GM12878 (cell line): ENCODE results near the gene CCR7. TPM values are rescaled to one million over a fixed set of nuclear protein-coding genes. Genes with fewer than 3 reads are reported as not detected.
"Not testable (repeated sequence)": the region's sequence is repeated elsewhere in the genome, so short reads cannot be mapped to it uniquely, and the experiment has no call there.

ENCODE experiments used
- ATAC-seq: fragments of 200-7000 bp; cut with Tn5 transposase; 3 replicates; pipeline ENCODE4 v1.9.1; 2020; ENCODE audit warnings: mild to moderate bottlenecking, moderate library complexity
- BruUV-seq: library from RNA; stranded (reverse); fragments of 400-500 nt; replicated peaks from 2 replicates; lab custom pipeline; 2021; lab: Mats Ljungman, UMichigan
- CTCF ChIA-PET: fragments of 300-600 bp; sonication (Branson Sonifier 250); formaldehyde crosslinking; extraction: SDS; loops from one replicate; lab custom pipeline; 2021; ENCODE audit warnings: inconsistent platforms; lab: Yijun Ruan, JAX
- POLR2A ChIA-PET: fragments of 350-600 bp; formaldehyde crosslinking; extraction: SDS; loops from one replicate; lab custom pipeline; 2021; ENCODE audit warnings: inconsistent platforms; lab: Charles Lee
- RAD21 ChIA-PET: fragments of 300-600 bp; sonication (Branson Sonifier 250); formaldehyde crosslinking; loops from one replicate; lab custom pipeline; 2023; ENCODE audit warnings: antibody characterized with exemption; ENCODE audit not compliant: unreplicated experiment; lab: Charles Lee
- SMC1A ChIA-PET: fragments of 300-600 bp; sonication (Branson Sonifier 250); formaldehyde crosslinking; loops from one replicate; lab custom pipeline; 2023; ENCODE audit not compliant: unreplicated experiment, uncharacterized antibody; lab: Charles Lee
- DNase-seq: peaks from one replicate; pipeline ENCODE4 v3.0.0-alpha.2; 2011; ENCODE audit warnings: low read depth, low spot score
- FAIRE-seq: peaks from 3 replicates; lab custom pipeline; 2011; peaks lifted over from hg19 to GRCh38; lab: Jason Lieb, UNC
- H2AFZ ChIP-seq: 2 replicates; pipeline ENCODE4 v1.6.0; 2011; ENCODE audit warnings: low read depth, low read length, control low read depth; ENCODE audit not compliant: control insufficient read depth
- H3K27ac ChIP-seq: 2 replicates; pipeline ENCODE4 v1.5.1; 2011; ENCODE audit warnings: control low read depth; ENCODE audit not compliant: control insufficient read depth, insufficient read depth
- H3K27me3 ChIP-seq, 2 experiments: replicated peaks in 1 of 2; 2 replicates each; pipeline versions ENCODE4 v1.6.0 to v1.6.1; 2011; ENCODE audit warnings: low read length in 1 of 2; ENCODE audit not compliant: control insufficient read depth in 2 of 2, insufficient read depth in 2 of 2
- H3K36me3 ChIP-seq, 2 experiments: 2 replicates each; pipeline ENCODE4 v1.5.1; 2011; ENCODE audit warnings: low read length in 1 of 2; ENCODE audit not compliant: control insufficient read depth in 2 of 2, insufficient read depth in 2 of 2
- H3K4me1 ChIP-seq: 2 replicates; pipeline ENCODE4 v1.6.1; 2011; ENCODE audit warnings: mild to moderate bottlenecking, low read length, moderate library complexity, mixed read lengths; ENCODE audit not compliant: control insufficient read depth, insufficient read depth
- H3K4me2 ChIP-seq: 2 replicates; pipeline ENCODE4 v1.6.0; 2011; ENCODE audit warnings: control low read depth; ENCODE audit not compliant: control insufficient read depth, insufficient read depth
- H3K4me3 ChIP-seq: fragments of 200-600 bp; sonication (generic); 2 replicates; pipeline ENCODE4 v1.5.1; 2016
- H3K79me2 ChIP-seq: 2 replicates; pipeline ENCODE4 v1.6.0; 2011; ENCODE audit warnings: low read length; ENCODE audit not compliant: control insufficient read depth, insufficient read depth
- H3K9ac ChIP-seq: 2 replicates; pipeline ENCODE4 v1.8.0; 2011; ENCODE audit warnings: low read length, control low read depth, mixed read lengths; ENCODE audit not compliant: control insufficient read depth, insufficient read depth
- H3K9me3 ChIP-seq: replicated peaks from 3 replicates; pipeline ENCODE4 v1.5.1; 2011; ENCODE audit warnings: mild to moderate bottlenecking, low read length; ENCODE audit not compliant: control insufficient read depth, insufficient read depth
- H4K20me1 ChIP-seq: 2 replicates; pipeline ENCODE4 v1.6.0; 2011; ENCODE audit not compliant: control insufficient read depth, insufficient read depth
- ATF7 ChIP-seq: fragments of 450-650 bp; IDR thresholded peaks from 2 replicates; pipeline ENCODE4 v1.6.1; 2016; ENCODE audit warnings: low read depth, mild to moderate bottlenecking
- EGR1 ChIP-seq, 2 experiments: IDR thresholded peaks; 1 replicate in 1 of 2; 2 replicates in 1 of 2; pipeline ENCODE4 v1.6.1; 2011 to 2012; ENCODE audit warnings: low read depth in 2 of 2, low read length in 2 of 2, borderline replicate concordance in 1 of 2, mild to moderate bottlenecking in 1 of 2, moderate library complexity in 1 of 2
- ETV6 ChIP-seq, 2 experiments: fragments of 450-650 bp in 1 of 2; IDR thresholded peaks in 1 of 2; conservative IDR thresholded peaks in 1 of 2; 2 replicates each; pipeline ENCODE4 v1.6.1; 2014; ENCODE audit warnings: antibody characterized with exemption in 1 of 2, borderline replicate concordance in 1 of 2, low read depth in 1 of 2, mild to moderate bottlenecking in 1 of 2, moderate library complexity in 1 of 2
- IKZF2 ChIP-seq, 2 experiments: fragments of 450-650 bp; IDR thresholded peaks; 2 replicates each; pipeline ENCODE4 v1.6.1; 2017; ENCODE audit warnings: mild to moderate bottlenecking in 2 of 2, moderate library complexity in 2 of 2
- MLLT1 ChIP-seq: fragments of 450-650 bp; IDR thresholded peaks from 2 replicates; pipeline ENCODE4 v1.6.1; 2016; ENCODE audit warnings: mild to moderate bottlenecking
- NBN ChIP-seq: fragments of 450-650 bp; IDR thresholded peaks from 2 replicates; pipeline ENCODE4 v1.6.1; 2016
- NR2F1 ChIP-seq: fragments of 450-650 bp; conservative IDR thresholded peaks from 2 replicates; pipeline ENCODE4 v1.6.1; 2017; ENCODE audit warnings: mild to moderate bottlenecking
- POU2F2 ChIP-seq: IDR thresholded peaks from 3 replicates; pipeline ENCODE4 v1.6.1; 2011; ENCODE audit warnings: low read depth, mild to moderate bottlenecking, low read length, borderline replicate concordance
- RAD51 ChIP-seq: fragments of 450-650 bp; IDR thresholded peaks from 2 replicates; pipeline ENCODE4 v1.6.1; 2016; ENCODE audit warnings: moderate library complexity, mild to moderate bottlenecking, inconsistent platforms
- RBBP5 ChIP-seq: fragments of 200-600 bp; sonication (generic); conservative IDR thresholded peaks from 2 replicates; pipeline ENCODE4 v1.6.1; 2016
- RFX5 ChIP-seq: IDR thresholded peaks from 2 replicates; pipeline ENCODE4 v1.6.1; 2011; ENCODE audit warnings: low read depth, low read length, improper control_type of control experiment
- RUNX3 ChIP-seq: IDR thresholded peaks from 2 replicates; pipeline ENCODE4 v1.6.1; 2012; ENCODE audit warnings: low read length, inconsistent platforms
- WGBS: methylation state at CpG from one replicate; pipeline ENCODE4 v1.1.6; 2016; ENCODE audit warnings: low lambda C conversion rate; ENCODE audit not compliant: insufficient replicate concordance, insufficient coverage; ENCODE audit errors: missing lambda C conversion rate; 5-methylcytosine and 5-hydroxymethylcytosine counted together
- in situ Hi-C: fragments of 300-500 bp; cut with MboI; formaldehyde crosslinking; loops from 9 replicates; pipeline ENCODE4 v1.14.3; 2018; ENCODE audit warnings: mixed read lengths
- intact Hi-C: fragments of 100-400 bp; cut with micrococcal nuclease; formaldehyde crosslinking; loops from one replicate; pipeline ENCODE4 v1.14.2; 2022; ENCODE audit not compliant: unreplicated experiment
- polyA plus RNA-seq, 11 experiments: library from polyadenylated mRNA; depleted of rRNA in 4 of 11; unstranded in 6 of 11; stranded (reverse) in 5 of 11; fragments of >200 nt; fragmentation: Nextera tagmentation in 4 of 11; fragmentation: Illumina TruSeq in 1 of 11; extraction: Ambion mirVana in 4 of 11; extraction: Trizol in 1 of 11; gene quantifications; 1 replicate in 1 of 11; 2 replicates in 10 of 11; pipeline versions ENCODE4 v1.2.1 to v1.2.3, GENCODE V29; 2011 to 2016; ENCODE audit warnings: inconsistent platforms in 2 of 11, missing spikeins in 2 of 11, low read depth in 1 of 11
- total RNA-seq, 4 experiments: library from RNA; depleted of rRNA in 3 of 4; stranded (reverse); fragments of >200 nt in 3 of 4; fragmentation: Illumina TruSeq in 1 of 4; extraction: Trizol in 1 of 4; gene quantifications; 2 replicates each; pipeline versions ENCODE4 v1.2.1 to v1.2.3, GENCODE V29; 2013 to 2021
- TF ChIP-seq, protein P1 (sequence below): fragments of 150-350 bp; IDR thresholded peaks from 2 replicates; pipeline ENCODE4 v1.6.1; 2014; ENCODE audit warnings: mild to moderate bottlenecking, low read depth, low read length

CCR7 gene
- total and polyA plus RNA-seq, 10 of the 15 experiments (the other 5 are each of a cell fraction or from before 2014, with no cell fraction given), result 131 to 1,171 (median 260) TPM

DNA sequence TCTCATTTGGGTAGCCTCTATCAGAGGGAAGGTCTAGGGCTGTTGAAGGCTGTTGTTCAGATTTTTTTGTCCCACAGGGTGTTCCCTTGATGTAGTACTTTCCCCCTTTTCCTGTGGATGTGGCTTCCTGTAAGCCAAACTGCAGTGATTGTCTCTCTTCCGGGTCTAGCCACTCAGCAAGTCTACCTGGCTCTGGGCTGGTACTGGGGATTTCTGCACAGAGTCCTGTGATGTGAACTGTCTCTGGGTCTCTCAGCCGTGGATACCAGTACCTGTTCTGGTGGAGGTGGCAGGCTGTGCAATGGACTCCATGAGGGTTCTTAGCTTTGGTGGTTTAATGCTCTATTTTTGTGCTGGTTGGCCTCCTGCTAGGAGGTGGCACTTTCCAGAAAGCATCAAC, 23.3 kb upstream of the CCR7 start (continued):
- TF ChIP-seq RBBP5 (no peak), RAD51 (no peak), POU2F2 (no peak), RFX5 (no peak), EGR1 (IDR thresholded peaks at IDR 0.05; ENCODE audit: borderline replicate concordance in 1 of 2, low read depth in 2 of 2, low read length in 2 of 2) (no peak), ETV6 (conservative IDR thresholded peaks at IDR 0.05 in 1 of 2, IDR thresholded peaks at IDR 0.05 in 1 of 2; ENCODE audit: borderline replicate concordance in 1 of 2, low read depth in 1 of 2) (no peak)
- TF ChIP-seq, protein P1, sequence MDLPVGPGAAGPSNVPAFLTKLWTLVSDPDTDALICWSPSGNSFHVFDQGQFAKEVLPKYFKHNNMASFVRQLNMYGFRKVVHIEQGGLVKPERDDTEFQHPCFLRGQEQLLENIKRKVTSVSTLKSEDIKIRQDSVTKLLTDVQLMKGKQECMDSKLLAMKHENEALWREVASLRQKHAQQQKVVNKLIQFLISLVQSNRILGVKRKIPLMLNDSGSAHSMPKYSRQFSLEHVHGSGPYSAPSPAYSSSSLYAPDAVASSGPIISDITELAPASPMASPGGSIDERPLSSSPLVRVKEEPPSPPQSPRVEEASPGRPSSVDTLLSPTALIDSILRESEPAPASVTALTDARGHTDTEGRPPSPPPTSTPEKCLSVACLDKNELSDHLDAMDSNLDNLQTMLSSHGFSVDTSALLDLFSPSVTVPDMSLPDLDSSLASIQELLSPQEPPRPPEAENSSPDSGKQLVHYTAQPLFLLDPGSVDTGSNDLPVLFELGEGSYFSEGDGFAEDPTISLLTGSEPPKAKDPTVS, result no peak
- TF ChIP-seq, all 136 proteins: peak for 0

DNA sequence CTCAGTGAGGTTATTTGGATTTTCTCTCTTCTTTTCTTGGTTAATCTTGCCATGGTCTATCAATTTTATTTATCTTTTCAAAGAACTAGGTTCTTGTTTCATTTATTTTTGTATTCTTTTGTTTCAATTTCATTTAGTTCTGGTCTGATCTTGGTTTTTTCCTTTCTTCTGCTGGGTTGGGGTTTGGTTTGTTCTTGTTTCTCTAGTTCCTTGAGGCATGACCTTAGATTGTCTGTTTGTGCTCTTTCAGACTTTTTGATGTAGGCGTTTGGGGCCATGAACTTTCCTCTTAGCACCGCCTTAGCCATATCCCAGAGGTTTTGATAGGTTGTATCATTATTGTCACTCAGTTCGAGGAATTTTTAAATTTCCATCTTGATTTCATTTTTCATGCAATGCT, 21.0 kb upstream of the CCR7 start:
- H3K4me2 ChIP-seq, in situ Hi-C loops, H3K27me3 ChIP-seq, BruUV-seq, FAIRE-seq, H3K27ac ChIP-seq, H4K20me1 ChIP-seq, ATAC-seq, DNase-seq, H3K79me2 ChIP-seq, H2AFZ ChIP-seq, H3K9ac ChIP-seq, H3K4me3 ChIP-seq, intact Hi-C loops, H3K36me3 ChIP-seq: not testable (repeated sequence)
- ChIA-PET RAD21 (interaction anchor here (1.0 to 2.3 kb wide), 5 partner anchors 10 to 29 kb away, joined by 3 to 8 read pairs (median 4); no protein-coding TSS in a partner anchor), SMC1A (interaction anchor here (1.9 to 2.9 kb wide), 4 partner anchors 8 to 16 kb away, joined by 9 to 16 read pairs (median 12); no protein-coding TSS in a partner anchor), CTCF (interaction anchor here (1.2 kb wide), 1 partner anchor 9 kb away, joined by 3 read pairs; no protein-coding TSS in a partner anchor), POLR2A (interaction anchor here (1.7 kb wide), 1 partner anchor 17 kb away, joined by 4 read pairs; no protein-coding TSS in a partner anchor)
- Histone ChIP-seq H3K4me1 (peaks cover 15% of the 10 kb centered on the region), H3K9me3 (peaks cover 14% of the 10 kb centered on the region)
- TF ChIP-seq ATF7, result 0 out of 2 replicates have a peak, but pooled peaks have one; percentile 44
- peak; percentile 67 for TF ChIP-seq NBN
- peak; percentile 52 for TF ChIP-seq MLLT1
- peak; percentile 37; the same call in 1 of the 2 replicates for TF ChIP-seq NR2F1
- TF ChIP-seq RUNX3, result peak; percentile 13; the same call in 1 of the 2 replicates
- TF ChIP-seq IKZF2 (IDR thresholded peaks at IDR 0.05), result peak in 1 of 2 experiments; percentile 7; a peak in 1 of 4 replicates
- 15% methylated on average over 3 of the region's 3 CpGs for WGBS

DNA sequence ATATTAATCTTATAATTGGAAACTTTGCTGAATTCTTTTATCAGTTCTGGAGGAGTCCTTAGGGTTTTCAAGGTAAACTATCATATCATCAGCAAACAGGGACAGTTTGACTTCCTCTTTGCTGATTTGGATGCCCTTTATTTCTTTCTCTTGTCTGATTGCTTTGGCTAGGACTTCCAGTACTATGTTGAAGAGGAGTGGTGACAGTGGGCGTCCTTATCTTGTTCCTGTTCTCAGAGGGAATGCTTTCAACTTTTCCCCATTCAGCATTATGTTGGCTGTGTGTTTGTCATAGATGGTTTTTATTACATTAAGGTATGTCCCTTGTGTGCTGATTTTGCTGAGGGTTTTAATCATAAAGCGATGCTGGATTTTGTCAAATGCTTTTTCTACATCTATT, 19.7 kb upstream of the CCR7 start:
- Histone ChIP-seq H3K4me1 (peaks cover 19% of the 10 kb centered on the region), H3K9me3 (peaks cover 12% of the 10 kb centered on the region)
- SMC1A ChIA-PET, result interaction anchor here (0.7 to 1.9 kb wide), 3 partner anchors 11 to 24 kb away, joined by 3 to 12 read pairs (median 5); no protein-coding TSS in a partner anchor
- POLR2A ChIA-PET, result interaction anchor here (0.8 to 1.5 kb wide), 2 partner anchors 8 to 10 kb away, joined by 3 to 4 read pairs; no protein-coding TSS in a partner anchor
- in situ Hi-C loops, FAIRE-seq, ATAC-seq, H4K20me1 ChIP-seq, H3K27ac ChIP-seq, H3K4me3 ChIP-seq, intact Hi-C loops, H3K9ac ChIP-seq, H3K4me2 ChIP-seq, H3K27me3 ChIP-seq, H2AFZ ChIP-seq, DNase-seq, BruUV-seq, H3K36me3 ChIP-seq, H3K79me2 ChIP-seq: not testable (repeated sequence)
- RAD21 ChIA-PET, result interaction anchor here (1.0 to 2.0 kb wide), 2 partner anchors 13 to 51 kb away, joined by 3 to 5 read pairs; no protein-coding TSS in a partner anchor
- CTCF ChIA-PET, result interaction anchor here (0.6 to 2.2 kb wide), 3 partner anchors 12 to 30 kb away, joined by 3 to 6 read pairs (median 3); no protein-coding TSS in a partner anchor
- 94% methylated on average over 2 of the region's 2 CpGs for WGBS
